Naive B cell (primary cell): ENCODE results near the gene MSI2. TPM values are rescaled to one million over a fixed set of nuclear protein-coding genes. Genes with fewer than 3 reads are reported as not detected.
"Not testable (repeated sequence)": the region's sequence is repeated elsewhere in the genome, so short reads cannot be mapped to it uniquely, and the experiment has no call there.

ENCODE experiments used
- ATAC-seq, 2 donors: fragments of 150-1000 bp; cut with Tn5 transposase; 2 replicates each; pipeline ENCODE4 v1.10.0; 2021; ENCODE audit warnings: low read depth in 2 of 2, mild to moderate bottlenecking in 2 of 2, moderate library complexity in 2 of 2
- DNase-seq: peaks from one replicate; pipeline ENCODE4 v3.0.0; 2022
- H3K27ac Mint-ChIP-seq, 6 donors: one replicate each; pipeline ENCODE4 v1.8.0; 2020 to 2022; ENCODE audit warnings: mild to moderate bottlenecking in 6 of 6, mixed read lengths in 6 of 6, moderate library complexity in 5 of 6, inconsistent platforms in 2 of 6
- H3K27me3 Mint-ChIP-seq, 3 donors: one replicate each; pipeline ENCODE4 v1.8.0; 2021 to 2022; ENCODE audit warnings: mixed read lengths in 3 of 3, mild to moderate bottlenecking in 1 of 3
- H3K36me3 Mint-ChIP-seq, 2 donors: one replicate each; pipeline ENCODE4 v1.8.0; 2020 to 2022; ENCODE audit warnings: mixed read lengths in 2 of 2, inconsistent platforms in 1 of 2, mild to moderate bottlenecking in 1 of 2
- H3K4me1 Mint-ChIP-seq, 3 donors: one replicate each; pipeline ENCODE4 v1.8.0; 2020 to 2022; ENCODE audit warnings: mixed read lengths in 3 of 3, inconsistent platforms in 1 of 3, mild to moderate bottlenecking in 1 of 3, moderate library complexity in 1 of 3
- H3K4me3 Mint-ChIP-seq, 8 donors: one replicate each; pipeline ENCODE4 v1.8.0; 2020 to 2022; ENCODE audit warnings: mild to moderate bottlenecking in 8 of 8, mixed read lengths in 8 of 8, moderate library complexity in 8 of 8, inconsistent platforms in 2 of 8
- H3K9me3 Mint-ChIP-seq, 7 donors: one replicate each; pipeline ENCODE4 v1.8.0; 2020 to 2022; ENCODE audit warnings: mixed read lengths in 7 of 7, mild to moderate bottlenecking in 5 of 7, inconsistent platforms in 2 of 7, moderate library complexity in 1 of 7
- polyA plus RNA-seq, 6 donors: library from polyadenylated mRNA; unstranded; fragments of 300-500 nt; fragmentation: Illumina TruSeq; gene quantifications; one replicate each; pipeline ENCODE4 v1.2.3, GENCODE V29; 2021; ENCODE audit warnings: low read depth in 6 of 6

The MSI2 gene
- polyA plus RNA-seq, 6 donors from 2014 or later, result 4.0 to 11.3 (median 6.8) TPM

DNA sequence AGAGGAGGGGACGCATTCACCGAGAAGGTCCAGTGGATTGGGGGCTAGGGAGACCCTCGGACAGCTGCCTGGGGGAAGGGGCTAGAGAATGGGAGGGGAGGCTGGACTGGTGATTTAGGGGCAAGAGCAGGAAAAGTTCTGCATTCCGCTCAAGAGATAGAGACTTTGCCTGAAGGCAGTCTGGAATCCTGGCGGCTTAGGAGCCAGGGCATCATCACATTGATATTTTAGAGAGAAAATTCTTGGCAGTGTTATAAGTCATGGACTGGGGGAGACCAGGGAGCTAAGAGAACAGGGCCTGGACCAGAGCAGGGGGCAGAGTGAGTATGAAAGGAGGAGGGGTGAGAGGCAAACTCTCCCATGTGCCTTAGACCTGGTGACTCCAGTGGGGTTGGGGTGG is 35.8 kb downstream of the MSI2 start:
- peaks cover 34 to 59% (median 34%) of the 10 kb centered on the region in 3 donors for H3K4me1 Mint-ChIP-seq
- DNase-seq (no peak), ATAC-seq (no peak)
- no peaks in the 10 kb centered on the region for H3K27me3 Mint-ChIP-seq
- H3K4me3 Mint-ChIP-seq, result no peak overlapping the region
- no peaks in the 10 kb centered on the region for H3K9me3 Mint-ChIP-seq
- peak overlapping the region in 2 of 6 donors; percentile 40 to 80 for H3K27ac Mint-ChIP-seq
- peaks cover 0 to 3% of the 10 kb centered on the region in 2 donors for H3K36me3 Mint-ChIP-seq

DNA sequence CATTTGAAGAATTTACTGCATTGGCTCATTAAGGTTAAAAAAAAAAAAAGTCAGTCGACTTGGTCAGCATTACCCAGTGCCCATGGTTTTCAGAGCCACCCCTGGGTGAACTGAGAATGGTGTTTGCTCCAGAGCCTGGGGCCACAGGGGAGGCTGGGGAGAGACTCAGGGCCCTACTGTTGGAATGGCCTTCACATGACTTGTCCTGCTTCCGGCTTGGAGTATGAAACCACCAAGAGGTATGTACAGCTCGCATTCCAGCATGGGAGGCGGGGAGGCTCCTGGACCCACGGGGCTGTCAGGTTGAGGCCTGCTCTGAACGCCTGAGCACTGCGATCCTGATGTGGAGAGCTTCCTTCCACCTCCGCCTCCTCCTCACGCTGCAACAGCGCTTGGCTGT is 36.8 kb downstream of the MSI2 start:
- Mint-ChIP-seq H3K9me3 (peaks cover 0 to 8% (median 0%) of the 10 kb centered on the region in 7 donors), H3K4me1 (peaks cover 24 to 49% (median 34%) of the 10 kb centered on the region in 3 donors), H3K4me3 (no peak overlapping the region), H3K36me3 (peaks cover 8 to 11% of the 10 kb centered on the region in 2 donors), H3K27me3 (no peaks in the 10 kb centered on the region), H3K27ac (no peak overlapping the region)
- DNase-seq (no peak), ATAC-seq (no peak)

GRCh38 chr17:57294101-57294500 is 37.8 kb downstream of the MSI2 start:
- Mint-ChIP-seq H3K4me3 (peak overlapping the region in 2 of 8 donors; percentile 9 to 35), H3K27me3 (no peaks in the 10 kb centered on the region), H3K9me3 (peaks cover 0 to 9% (median 2%) of the 10 kb centered on the region in 7 donors), H3K36me3 (peaks cover 10 to 16% of the 10 kb centered on the region in 2 donors), H3K4me1 (peaks cover 16 to 39% (median 30%) of the 10 kb centered on the region in 3 donors), H3K27ac (peak overlapping the region in 5 of 6 donors; percentile 18 to 73 (median 62))
- no peak for DNase-seq
- ATAC-seq, result peak in 1 of 2 donors; percentile 20

DNA sequence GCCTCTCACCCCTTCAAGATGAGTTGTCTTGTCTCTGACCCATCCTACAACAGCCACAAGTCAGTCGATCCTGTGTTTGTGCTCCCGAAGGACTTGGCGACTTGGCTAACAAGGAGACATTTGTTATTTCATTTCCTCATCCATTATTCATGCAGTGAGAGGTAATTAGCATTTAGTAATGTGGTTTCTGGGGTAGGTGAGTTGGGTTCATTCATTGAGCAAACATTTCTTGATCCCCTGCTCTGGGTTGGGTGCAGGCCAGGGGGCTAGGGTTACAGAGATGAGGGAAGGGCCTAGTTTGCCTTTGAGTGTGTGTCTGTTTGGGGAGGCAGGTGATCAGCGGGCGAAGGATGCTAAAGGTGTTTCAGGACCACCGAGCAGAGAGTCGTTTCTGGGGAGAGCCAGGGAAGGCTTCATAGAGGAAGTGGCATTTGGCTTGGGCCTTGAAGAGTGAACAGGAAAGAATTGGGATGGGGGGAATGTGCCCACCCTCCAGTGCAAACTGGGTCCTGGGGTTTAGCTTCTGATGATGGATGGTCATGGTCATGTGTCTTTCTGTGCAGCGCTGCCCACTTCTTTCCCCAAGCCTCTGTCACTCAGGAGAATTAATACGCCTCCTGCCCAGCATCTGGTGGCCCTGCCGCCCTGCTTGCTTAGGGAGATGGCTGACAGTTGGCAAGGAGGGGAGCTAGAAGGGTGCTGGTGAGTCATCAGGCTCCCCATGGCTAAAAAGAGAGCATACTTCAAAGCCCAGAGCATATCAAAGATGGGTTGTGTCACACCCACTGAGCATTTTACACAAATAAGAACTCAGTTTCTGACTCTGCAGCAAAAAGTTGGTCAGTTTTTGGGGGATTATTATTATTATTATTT is 38.5 kb downstream of the MSI2 start:
- Mint-ChIP-seq H3K36me3 (peaks cover 13 to 16% of the 10 kb centered on the region in 2 donors), H3K27ac (peak overlapping the region in 5 of 6 donors; percentile 18 to 73 (median 62)), H3K4me3 (peak overlapping the region in 2 of 8 donors; percentile 18 to 71), H3K4me1 (peaks cover 16 to 33% (median 25%) of the 10 kb centered on the region in 3 donors), H3K27me3 (no peaks in the 10 kb centered on the region), H3K9me3 (peaks cover 0 to 9% (median 2%) of the 10 kb centered on the region in 7 donors)
- ATAC-seq (no peak), DNase-seq (no peak)

GRCh38 chr17:57295526-57296023 is 39.3 kb downstream of the MSI2 start:
- H3K36me3 Mint-ChIP-seq, result peaks cover 19 to 20% of the 10 kb centered on the region in 2 donors
- H3K4me1 Mint-ChIP-seq, result peaks cover 16 to 30% (median 24%) of the 10 kb centered on the region in 3 donors
- H3K9me3 Mint-ChIP-seq, result peaks cover 0 to 11% (median 4%) of the 10 kb centered on the region in 7 donors
- no peak overlapping the region for H3K4me3 Mint-ChIP-seq
- ATAC-seq (no peak), DNase-seq (no peak)
- no peaks in the 10 kb centered on the region for H3K27me3 Mint-ChIP-seq
- H3K27ac Mint-ChIP-seq, result peak overlapping the region in 1 of 6 donors; percentile 47

GRCh38 chr17:57296231-57296630 is 39.9 kb downstream of the MSI2 start:
- Mint-ChIP-seq H3K4me3 (no peak overlapping the region), H3K36me3 (peaks cover 25 to 27% of the 10 kb centered on the region in 2 donors), H3K4me1 (peaks cover 16 to 30% (median 24%) of the 10 kb centered on the region in 3 donors), H3K9me3 (peaks cover 0 to 11% (median 4%) of the 10 kb centered on the region in 7 donors), H3K27me3 (no peaks in the 10 kb centered on the region), H3K27ac (no peak overlapping the region)
- DNase-seq (no peak), ATAC-seq (no peak)

GRCh38 chr17:57299176-57299575 is 42.9 kb downstream of the MSI2 start:
- no peak for DNase-seq
- H3K36me3 Mint-ChIP-seq, result peaks cover 25 to 29% of the 10 kb centered on the region in 2 donors
- no peak for ATAC-seq
- H3K4me3 Mint-ChIP-seq, result no peak overlapping the region
- peaks cover 0 to 11% (median 6%) of the 10 kb centered on the region in 7 donors for H3K9me3 Mint-ChIP-seq
- H3K27ac Mint-ChIP-seq, result no peak overlapping the region
- H3K27me3 Mint-ChIP-seq, result no peaks in the 10 kb centered on the region
- H3K4me1 Mint-ChIP-seq, result peaks cover 19 to 27% (median 20%) of the 10 kb centered on the region in 3 donors

DNA sequence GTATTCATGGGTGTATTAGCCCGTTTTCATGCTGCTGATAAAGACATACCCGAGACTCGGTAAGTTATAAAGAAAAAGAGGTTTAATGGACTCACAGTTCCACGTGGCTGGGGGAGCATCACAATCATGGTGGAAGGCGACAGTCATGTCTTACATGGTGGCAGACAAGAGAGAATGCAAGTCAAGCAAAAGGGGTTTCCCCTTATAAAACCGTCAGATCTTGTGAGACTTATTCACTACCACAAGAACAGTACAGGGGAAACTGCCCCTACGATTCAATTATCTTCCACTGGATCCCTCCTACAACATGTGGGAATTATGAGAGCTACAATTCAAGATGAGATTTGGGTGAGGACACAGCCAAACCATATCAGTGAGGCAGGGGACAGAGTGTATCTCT is 44.3 kb downstream of the MSI2 start:
- not testable (repeated sequence) for ATAC-seq, DNase-seq, H3K27me3 Mint-ChIP-seq, H3K4me3 Mint-ChIP-seq
- Mint-ChIP-seq H3K9me3 (peaks cover 0 to 11% (median 6%) of the 10 kb centered on the region in 7 donors), H3K36me3 (peaks cover 25 to 29% of the 10 kb centered on the region in 2 donors), H3K4me1 (peaks cover 13 to 16% (median 14%) of the 10 kb centered on the region in 3 donors), H3K27ac (peak overlapping the region in 3 of 6 donors; percentile 19 to 66 (median 46))

GRCh38 chr17:57302690-57303465 is 46.6 kb downstream of the MSI2 start:
- Mint-ChIP-seq H3K27me3 (no peaks in the 10 kb centered on the region), H3K27ac (peak overlapping the region in 3 of 6 donors; percentile 6 to 75 (median 56)), H3K4me1 (peaks cover 19 to 27% (median 22%) of the 10 kb centered on the region in 3 donors), H3K4me3 (no peak overlapping the region), H3K9me3 (peaks cover 0 to 7% (median 5%) of the 10 kb centered on the region in 7 donors), H3K36me3 (peaks cover 26 to 28% of the 10 kb centered on the region in 2 donors)
- DNase-seq (no peak), ATAC-seq (no peak)

GRCh38 chr17:57305144-57305728 is 48.9 kb downstream of the MSI2 start:
- DNase-seq (no peak), ATAC-seq (no peak)
- Mint-ChIP-seq H3K27ac (peak overlapping the region in 2 of 6 donors; percentile 8 to 68), H3K27me3 (no peaks in the 10 kb centered on the region), H3K4me1 (peaks cover 23 to 42% (median 39%) of the 10 kb centered on the region in 3 donors), H3K9me3 (peaks cover 0 to 5% (median 2%) of the 10 kb centered on the region in 7 donors), H3K4me3 (no peak overlapping the region), H3K36me3 (peaks cover 18 to 32% of the 10 kb centered on the region in 2 donors)

DNA sequence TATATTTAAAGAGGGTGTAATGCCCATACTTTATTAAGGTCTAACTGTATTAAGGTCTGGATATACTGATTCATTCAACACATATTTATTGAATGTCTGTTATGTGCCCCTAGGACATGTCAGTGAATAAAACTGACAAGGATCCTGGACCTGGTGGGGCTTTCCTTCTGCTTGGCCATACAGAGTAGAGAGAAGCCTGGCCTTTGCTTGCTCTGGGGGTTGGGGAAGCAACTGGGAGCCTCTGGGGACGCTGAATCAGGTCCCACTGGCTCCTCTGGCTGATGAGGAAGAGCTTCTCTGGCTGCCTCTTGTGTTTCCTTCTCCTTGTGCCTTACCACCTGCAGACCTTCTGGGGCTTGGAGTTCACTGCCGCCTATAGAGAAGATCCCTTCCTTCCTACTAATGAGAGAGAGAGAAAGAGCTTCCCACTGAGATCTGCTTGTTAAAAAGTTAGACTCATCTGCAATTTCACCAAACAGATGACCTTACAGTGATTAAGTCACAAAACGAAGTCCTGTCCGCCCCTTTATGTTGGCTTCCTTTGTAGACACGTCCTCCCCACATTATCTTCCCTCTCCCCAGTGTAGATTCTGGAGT is 49.7 kb downstream of the MSI2 start:
- Mint-ChIP-seq H3K4me1 (peaks cover 25 to 46% (median 43%) of the 10 kb centered on the region in 3 donors), H3K27ac (peak overlapping the region in 4 of 6 donors; percentile 2 to 57 (median 50)), H3K9me3 (peaks cover 0 to 2% (median 0%) of the 10 kb centered on the region in 7 donors), H3K36me3 (peaks cover 11 to 25% of the 10 kb centered on the region in 2 donors), H3K4me3 (no peak overlapping the region), H3K27me3 (no peaks in the 10 kb centered on the region)
- DNase-seq, result no peak
- no peak for ATAC-seq

DNA sequence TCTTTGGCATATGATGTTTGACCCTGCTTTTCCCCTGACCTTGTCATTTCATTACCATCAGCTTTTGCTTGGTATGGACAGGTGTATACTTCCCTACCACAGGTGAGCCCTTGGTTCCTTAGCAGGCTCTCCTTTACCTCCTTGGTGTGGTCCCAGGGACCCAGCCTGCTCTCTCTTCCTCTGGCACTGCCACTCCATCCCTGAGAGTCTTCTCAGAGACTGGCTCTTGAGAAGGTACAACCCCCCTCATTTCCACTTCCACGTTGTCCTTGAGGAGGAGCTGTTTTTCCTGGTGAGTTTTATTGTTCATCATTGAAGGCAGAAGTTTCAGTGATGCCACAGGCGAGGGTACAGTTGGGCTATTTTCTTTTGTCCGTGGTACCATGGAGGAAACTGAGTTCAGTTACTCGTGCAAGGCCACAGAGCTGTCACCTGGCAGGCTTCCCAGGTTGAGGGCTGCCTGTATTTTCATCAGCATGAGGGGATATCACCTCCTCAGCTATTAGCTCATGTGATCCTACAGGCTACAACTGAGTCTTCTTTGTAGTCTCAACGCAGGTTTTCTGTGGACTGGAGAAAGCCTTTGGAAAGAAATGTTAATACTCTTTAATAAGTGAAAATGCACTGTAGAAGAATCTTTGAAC is 52.3 kb downstream of the MSI2 start:
- H3K4me3 Mint-ChIP-seq, result peak overlapping the region in 1 of 8 donors; percentile 29
- H3K9me3 Mint-ChIP-seq, result no peaks in the 10 kb centered on the region
- peaks cover 36 to 46% (median 39%) of the 10 kb centered on the region in 3 donors for H3K4me1 Mint-ChIP-seq
- H3K36me3 Mint-ChIP-seq, result peaks cover 7 to 29% of the 10 kb centered on the region in 2 donors
- ATAC-seq (no peak), DNase-seq (no peak)
- H3K27me3 Mint-ChIP-seq, result no peaks in the 10 kb centered on the region
- peak overlapping the region in 1 of 6 donors; percentile 26 for H3K27ac Mint-ChIP-seq
